HEK293T (cell line): Measurements from ENCODE around the gene PLA2G12B.

Experiments used
- CTBP1 ChIP-seq: fragments of 450-650 bp; IDR thresholded peaks from 2 replicates; pipeline ENCODE4 v1.6.1; 2016; ENCODE audit warnings: borderline replicate concordance
- FOXM1 ChIP-seq: fragments of 450-650 bp; IDR thresholded peaks from 2 replicates; pipeline ENCODE4 v1.6.1; 2017; ENCODE audit warnings: mild to moderate bottlenecking, borderline replicate concordance
- NFRKB ChIP-seq: fragments of 450-650 bp; IDR thresholded peaks from 2 replicates; pipeline ENCODE4 v1.6.1; 2016; ENCODE audit warnings: mild to moderate bottlenecking, moderate library complexity
- SUZ12 ChIP-seq: fragments of 450-650 bp; IDR thresholded peaks from 2 replicates; pipeline ENCODE4 v1.6.1; 2016; ENCODE audit warnings: mild to moderate bottlenecking
- TARDBP ChIP-seq: fragments of 450-650 bp; IDR thresholded peaks from 2 replicates; pipeline ENCODE4 v1.6.1; 2016
- TF ChIP-seq, protein P1 (sequence below): fragments of 450-650 bp; IDR thresholded peaks from 2 replicates; pipeline ENCODE4 v1.6.1; 2016

- TF ChIP-seq NFRKB (no peak), SUZ12 (no peak), CTBP1 (no peak), FOXM1 (no peak), TARDBP (no peak)
- TF ChIP-seq, protein P1, sequence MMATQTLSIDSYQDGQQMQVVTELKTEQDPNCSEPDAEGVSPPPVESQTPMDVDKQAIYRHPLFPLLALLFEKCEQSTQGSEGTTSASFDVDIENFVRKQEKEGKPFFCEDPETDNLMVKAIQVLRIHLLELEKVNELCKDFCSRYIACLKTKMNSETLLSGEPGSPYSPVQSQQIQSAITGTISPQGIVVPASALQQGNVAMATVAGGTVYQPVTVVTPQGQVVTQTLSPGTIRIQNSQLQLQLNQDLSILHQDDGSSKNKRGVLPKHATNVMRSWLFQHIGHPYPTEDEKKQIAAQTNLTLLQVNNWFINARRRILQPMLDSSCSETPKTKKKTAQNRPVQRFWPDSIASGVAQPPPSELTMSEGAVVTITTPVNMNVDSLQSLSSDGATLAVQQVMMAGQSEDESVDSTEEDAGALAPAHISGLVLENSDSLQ = no peak
Observed at GRCh38 chr10:72904806-72905205, 49.8 kb downstream of the PLA2G12B start.
